GM23248 (cell line): Measurements from ENCODE around the gene TSPAN32. TPM values are rescaled to one million over a fixed set of nuclear protein-coding genes. Genes with fewer than 3 reads are reported as not detected.
A peak's percentile ranks its signal among the peaks of the same experiment; 100 is the strongest.

Source experiments
- DNase-seq: peaks from one replicate; pipeline ENCODE4 v3.0.0-alpha.2; 2015
- H2AFZ ChIP-seq: fragments of 200-600 bp; sonication (generic); 2 replicates; pipeline ENCODE4 v1.6.1; 2016; ENCODE audit warnings: antibody characterized with exemption
- H3F3A ChIP-seq: fragments of 200-600 bp; sonication (generic); 2 replicates; pipeline ENCODE4 v1.6.1; 2016; ENCODE audit warnings: mild to moderate bottlenecking, antibody characterized with exemption, mixed run types; ENCODE audit not compliant: insufficient read depth
- H3K27ac ChIP-seq: fragments of 200-600 bp; sonication (generic); 2 replicates; pipeline ENCODE4 v1.5.1; 2016; ENCODE audit warnings: mild to moderate bottlenecking
- H3K27me3 ChIP-seq: fragments of 200-600 bp; sonication (generic); replicated peaks from 2 replicates; pipeline ENCODE4 v1.6.1; 2016; ENCODE audit warnings: mild to moderate bottlenecking; ENCODE audit not compliant: insufficient read depth
- H3K36me3 ChIP-seq: fragments of 200-600 bp; sonication (generic); 2 replicates; pipeline ENCODE4 v1.6.1; 2016; ENCODE audit warnings: low read depth, mild to moderate bottlenecking
- H3K4me1 ChIP-seq: fragments of 200-600 bp; sonication (generic); 2 replicates; pipeline ENCODE4 v1.6.1; 2016; ENCODE audit warnings: mild to moderate bottlenecking; ENCODE audit not compliant: insufficient read depth
- H3K4me2 ChIP-seq: fragments of 200-600 bp; sonication (generic); one replicate; pipeline ENCODE4 v1.6.1; 2016; ENCODE audit warnings: mild to moderate bottlenecking; ENCODE audit not compliant: unreplicated experiment
- H3K4me3 ChIP-seq: fragments of 200-600 bp; sonication (generic); 2 replicates; pipeline ENCODE4 v1.5.1; 2016; ENCODE audit warnings: mild to moderate bottlenecking
- H3K79me2 ChIP-seq: fragments of 200-600 bp; sonication (generic); 2 replicates; pipeline ENCODE4 v1.6.1; 2016; ENCODE audit warnings: mild to moderate bottlenecking; ENCODE audit not compliant: insufficient read depth
- H3K9ac ChIP-seq: fragments of 200-600 bp; sonication (generic); 2 replicates; pipeline ENCODE4 v1.6.1; 2016; ENCODE audit warnings: mild to moderate bottlenecking
- H3K9me2 ChIP-seq: fragments of 200-600 bp; sonication (generic); 2 replicates; pipeline ENCODE4 v1.6.1; 2016; ENCODE audit warnings: mixed run types, mild to moderate bottlenecking, moderate library complexity; ENCODE audit not compliant: insufficient read depth
- H3K9me3 ChIP-seq: fragments of 200-600 bp; sonication (generic); one replicate; pipeline ENCODE4 v1.6.1; 2017; ENCODE audit warnings: low read depth
- H4K20me1 ChIP-seq: fragments of 200-600 bp; sonication (generic); 2 replicates; pipeline ENCODE4 v1.6.0; 2016; ENCODE audit not compliant: insufficient read depth
- EZH2 ChIP-seq: fragments of 200-600 bp; sonication (generic); IDR thresholded peaks from 2 replicates; pipeline ENCODE4 v1.6.1; 2018; ENCODE audit warnings: antibody characterized with exemption, mild to moderate bottlenecking; ENCODE audit not compliant: insufficient read depth, poor library complexity, severe bottlenecking
- EZH2phosphoT487 ChIP-seq: fragments of 200-600 bp; sonication (generic); IDR thresholded peaks from 2 replicates; pipeline ENCODE4 v1.6.1; 2018; ENCODE audit warnings: antibody characterized with exemption, moderate library complexity, mild to moderate bottlenecking, low read depth; ENCODE audit not compliant: insufficient read depth
- WGBS, 2 experiments: methylation state at CpG; one replicate each; pipeline ENCODE4 v1.1.6; 2015 to 2017; ENCODE audit warnings: low lambda C conversion rate in 2 of 2, low coverage in 1 of 2; ENCODE audit errors: missing lambda C conversion rate in 2 of 2; 5-methylcytosine and 5-hydroxymethylcytosine counted together
- in situ Hi-C: fragments of 300-500 bp; cut with MboI; formaldehyde crosslinking; loops from 2 replicates; pipeline ENCODE4 v1.15.0; 2020
- polyA plus RNA-seq: library from polyadenylated mRNA; unstranded; fragments of >200 nt; fragmentation: Nextera tagmentation; extraction: Ambion mirVana; gene quantifications from 2 replicates; pipeline ENCODE4 v1.2.1, GENCODE V29; 2016
- total RNA-seq: library from RNA; depleted of rRNA; stranded (reverse); fragments of >200 nt; shearing (Covaris generic); gene quantifications from 2 replicates; pipeline ENCODE4 v1.2.3, GENCODE V29; 2014

The TSPAN32 gene
- total and polyA plus RNA-seq, 2 experiments from 2014 or later = not detected

GRCh38 chr11:2315395-2316168, 13.8 kb downstream of the TSPAN32 start:
- Histone ChIP-seq H3K9ac (no peak overlapping the region), H3K4me2 (no peak overlapping the region), H3K36me3 (no peaks in the 10 kb centered on the region), H3K4me1 (peaks cover 17% of the 10 kb centered on the region), H3K4me3 (no peak overlapping the region), H3K27ac (no peak overlapping the region), H3K79me2 (no peaks in the 10 kb centered on the region), H3K27me3 (no peaks in the 10 kb centered on the region), H3K9me3 (no peaks in the 10 kb centered on the region), H4K20me1 (no peaks in the 10 kb centered on the region), H3K9me2 (no peaks in the 10 kb centered on the region), H2AFZ (peak overlapping the region; percentile 63), H3F3A (no peaks in the 10 kb centered on the region)
- no peak for DNase-seq
- 67 to 84% methylated on average over 15 to 25 of the region's 25 CpGs for WGBS, 2 experiments
- TF ChIP-seq EZH2 (no peak), EZH2phosphoT487 (no peak)
- in situ Hi-C loops = loop anchor here (10.0 to 25.0 kb wide), 2 partner anchors 59 to 572 kb away; partner anchors contain the start of genes CD81 and CDKN1C

- no peaks in the 10 kb centered on the region for H3K36me3 ChIP-seq
- H3K9me3 ChIP-seq = no peaks in the 10 kb centered on the region
- peaks cover 17% of the 10 kb centered on the region for H3K4me1 ChIP-seq
- H4K20me1 ChIP-seq = no peaks in the 10 kb centered on the region
- 90% methylated on average over 10 to 21 of the region's 23 CpGs for WGBS, 2 experiments
- TF ChIP-seq EZH2 = no peak
- TF ChIP-seq EZH2phosphoT487 = no peak
- in situ Hi-C loops = loop anchor here (10.0 to 25.0 kb wide), 2 partner anchors 58 to 571 kb away; partner anchors contain the start of genes CD81 and CDKN1C
- no peak for DNase-seq
- H3K79me2 ChIP-seq = no peaks in the 10 kb centered on the region
- no peaks in the 10 kb centered on the region for H3K27me3 ChIP-seq
- no peaks in the 10 kb centered on the region for H3F3A ChIP-seq
- no peak overlapping the region for H2AFZ ChIP-seq
- no peak overlapping the region for H3K4me2 ChIP-seq
- no peak overlapping the region for H3K27ac ChIP-seq
- no peak overlapping the region for H3K9ac ChIP-seq
- H3K4me3 ChIP-seq = no peak overlapping the region
- no peaks in the 10 kb centered on the region for H3K9me2 ChIP-seq
These were observed 14.6 kb downstream of the TSPAN32 start for GRCh38 chr11:2316169-2316962.

GRCh38 chr11:2316963-2317244, 15.1 kb downstream of the TSPAN32 start:
- Histone ChIP-seq H3K27me3 (no peaks in the 10 kb centered on the region), H3K9me2 (no peaks in the 10 kb centered on the region), H3K9me3 (no peaks in the 10 kb centered on the region), H2AFZ (no peak overlapping the region), H3K27ac (no peak overlapping the region), H3K4me2 (no peak overlapping the region), H3K4me3 (no peak overlapping the region), H3F3A (no peaks in the 10 kb centered on the region), H3K4me1 (peaks cover 15% of the 10 kb centered on the region), H3K36me3 (no peaks in the 10 kb centered on the region), H3K79me2 (no peaks in the 10 kb centered on the region), H3K9ac (no peak overlapping the region), H4K20me1 (no peaks in the 10 kb centered on the region)
- TF ChIP-seq EZH2phosphoT487 = no peak
- TF ChIP-seq EZH2 = no peak
- DNase-seq = no peak
- in situ Hi-C loops = loop anchor here (10.0 to 25.0 kb wide), 2 partner anchors 58 to 570 kb away; partner anchors contain the start of genes CD81 and CDKN1C
- 69 to 82% methylated on average over 3 of the region's 3 CpGs for WGBS, 2 experiments

DNA sequence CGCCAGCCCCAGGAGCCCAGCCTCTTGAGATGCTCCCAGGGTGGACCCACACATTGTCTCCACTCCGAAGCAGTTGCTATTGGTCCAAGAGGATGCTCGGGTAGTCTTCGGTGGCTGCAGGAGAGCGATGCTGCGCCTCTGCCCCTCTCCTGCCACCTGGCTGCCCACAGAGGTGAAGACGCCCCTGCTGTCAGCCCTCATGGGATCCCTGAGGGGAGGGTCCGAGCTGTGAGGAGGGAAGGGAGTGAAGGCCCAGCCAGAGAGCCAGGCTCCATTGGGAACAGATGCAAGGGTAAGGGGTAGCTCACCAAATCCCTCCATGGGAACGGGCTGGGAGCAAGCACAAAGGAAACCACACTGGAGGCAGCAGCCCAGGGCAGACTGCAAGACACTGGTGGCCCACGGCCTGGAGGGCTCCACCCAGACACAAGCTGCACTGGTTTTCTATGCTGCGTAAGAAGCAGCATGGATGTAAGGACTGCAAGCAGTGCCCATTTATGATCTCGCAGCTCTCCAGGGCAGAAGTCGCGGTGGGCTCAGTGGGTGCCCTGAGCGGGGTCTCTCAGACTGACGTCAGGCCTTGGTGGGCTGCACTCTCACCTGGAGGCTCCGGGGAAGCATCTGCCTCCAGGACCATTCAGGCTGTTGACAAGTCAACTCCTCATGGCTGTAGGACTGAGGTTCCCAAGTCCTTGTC, 15.7 kb downstream of the TSPAN32 start:
- H3K9me3 ChIP-seq = no peaks in the 10 kb centered on the region
- no peaks in the 10 kb centered on the region for H3K36me3 ChIP-seq
- H3F3A ChIP-seq = no peaks in the 10 kb centered on the region
- no peak overlapping the region for H2AFZ ChIP-seq
- H3K27ac ChIP-seq = no peak overlapping the region
- no peak overlapping the region for H3K4me2 ChIP-seq
- H3K9me2 ChIP-seq = no peaks in the 10 kb centered on the region
- H3K4me1 ChIP-seq = peaks cover 9% of the 10 kb centered on the region
- DNase-seq = no peak
- H4K20me1 ChIP-seq = no peaks in the 10 kb centered on the region
- no peaks in the 10 kb centered on the region for H3K27me3 ChIP-seq
- 86 to 90% methylated on average over 17 of the region's 17 CpGs for WGBS, 2 experiments
- TF ChIP-seq EZH2 (no peak), EZH2phosphoT487 (no peak)
- no peak overlapping the region for H3K4me3 ChIP-seq
- no peak overlapping the region for H3K9ac ChIP-seq
- no peaks in the 10 kb centered on the region for H3K79me2 ChIP-seq
- in situ Hi-C loops = loop anchor here (10.0 to 25.0 kb wide), 2 partner anchors 57 to 570 kb away; partner anchors contain the start of genes CD81 and CDKN1C
